Measurements from ENCODE around the gene RFNG. TPM values are rescaled to one million over a fixed set of nuclear protein-coding genes. Genes with fewer than 3 reads are reported as not detected.
A peak's percentile ranks its signal among the peaks of the same experiment; 100 is the strongest.

RFNG gene
- total and polyA plus RNA-seq, 10 of the 15 experiments (the other 5 are each of a cell fraction or from before 2014, with no cell fraction given): 0.10 to 19.6 (median 6.2) TPM

DNA sequence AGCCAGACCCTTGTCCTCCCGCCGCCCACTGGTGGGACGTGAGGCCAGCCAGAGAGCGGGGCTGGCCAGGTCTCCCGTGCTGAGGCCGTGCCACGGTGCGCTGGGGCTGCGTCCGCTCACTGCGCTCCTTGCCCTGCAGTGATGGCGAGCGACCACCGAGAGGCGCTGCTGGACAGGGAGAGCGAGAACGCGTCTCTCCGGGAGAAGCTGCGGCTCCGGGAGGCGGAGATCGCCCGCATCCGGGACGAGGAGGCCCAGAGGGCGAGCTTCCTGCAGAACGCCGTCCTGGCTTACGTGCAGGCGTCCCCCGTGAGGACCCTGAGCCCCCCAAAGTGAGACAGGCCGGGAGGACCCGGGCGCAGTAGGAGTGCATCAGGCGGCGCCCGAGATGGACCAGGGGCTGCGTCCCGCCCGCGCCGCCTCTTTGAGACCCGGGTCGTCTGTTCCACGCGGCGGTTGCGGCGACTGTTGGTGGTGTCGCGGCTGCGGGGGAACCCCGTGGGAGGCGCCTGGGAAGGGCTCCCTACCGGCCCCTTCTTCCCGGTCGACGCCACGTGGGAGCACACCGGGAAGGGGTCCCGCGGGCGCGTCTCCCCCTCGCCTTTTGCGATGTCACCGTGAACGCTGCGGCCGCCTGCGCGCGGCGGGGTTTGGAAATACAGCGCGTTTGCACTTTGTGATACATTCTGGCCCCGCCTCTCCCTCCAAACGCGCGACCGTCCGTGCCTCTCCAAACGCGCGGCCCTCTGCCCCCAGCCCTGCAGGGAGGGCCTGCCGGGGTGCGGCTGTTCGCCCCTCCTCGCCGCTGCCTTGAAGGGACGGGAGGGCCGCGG is 20.9 kb downstream of the RFNG start (continued):
- TF ChIP-seq, protein P1, sequence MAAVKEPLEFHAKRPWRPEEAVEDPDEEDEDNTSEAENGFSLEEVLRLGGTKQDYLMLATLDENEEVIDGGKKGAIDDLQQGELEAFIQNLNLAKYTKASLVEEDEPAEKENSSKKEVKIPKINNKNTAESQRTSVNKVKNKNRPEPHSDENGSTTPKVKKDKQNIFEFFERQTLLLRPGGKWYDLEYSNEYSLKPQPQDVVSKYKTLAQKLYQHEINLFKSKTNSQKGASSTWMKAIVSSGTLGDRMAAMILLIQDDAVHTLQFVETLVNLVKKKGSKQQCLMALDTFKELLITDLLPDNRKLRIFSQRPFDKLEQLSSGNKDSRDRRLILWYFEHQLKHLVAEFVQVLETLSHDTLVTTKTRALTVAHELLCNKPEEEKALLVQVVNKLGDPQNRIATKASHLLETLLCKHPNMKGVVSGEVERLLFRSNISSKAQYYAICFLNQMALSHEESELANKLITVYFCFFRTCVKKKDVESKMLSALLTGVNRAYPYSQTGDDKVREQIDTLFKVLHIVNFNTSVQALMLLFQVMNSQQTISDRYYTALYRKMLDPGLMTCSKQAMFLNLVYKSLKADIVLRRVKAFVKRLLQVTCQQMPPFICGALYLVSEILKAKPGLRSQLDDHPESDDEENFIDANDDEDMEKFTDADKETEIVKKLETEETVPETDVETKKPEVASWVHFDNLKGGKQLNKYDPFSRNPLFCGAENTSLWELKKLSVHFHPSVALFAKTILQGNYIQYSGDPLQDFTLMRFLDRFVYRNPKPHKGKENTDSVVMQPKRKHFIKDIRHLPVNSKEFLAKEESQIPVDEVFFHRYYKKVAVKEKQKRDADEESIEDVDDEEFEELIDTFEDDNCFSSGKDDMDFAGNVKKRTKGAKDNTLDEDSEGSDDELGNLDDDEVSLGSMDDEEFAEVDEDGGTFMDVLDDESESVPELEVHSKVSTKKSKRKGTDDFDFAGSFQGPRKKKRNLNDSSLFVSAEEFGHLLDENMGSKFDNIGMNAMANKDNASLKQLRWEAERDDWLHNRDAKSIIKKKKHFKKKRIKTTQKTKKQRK (IDR thresholded peaks at IDR 0.05; ENCODE audit: low read depth, low read length): no peak
- no peak for TF ChIP-seq POLR2AphosphoS5 (IDR thresholded peaks at IDR 0.05; ENCODE audit: low read length)
- TF ChIP-seq RAD21 (IDR thresholded peaks at IDR 0.05; ENCODE audit: insufficient read depth, low read depth, low read length): peak; percentile 94
- peak; percentile 91 for TF ChIP-seq SMC3 (IDR thresholded peaks at IDR 0.05; ENCODE audit: borderline replicate concordance, low read length)
- TF ChIP-seq CREM (IDR thresholded peaks at IDR 0.05; ENCODE audit: low read depth): no peak
- TF ChIP-seq RBBP5 (conservative IDR thresholded peaks at IDR 0.05): no peak
- no peak for TF ChIP-seq NFXL1 (IDR thresholded peaks at IDR 0.05; ENCODE audit: borderline replicate concordance)
- TF ChIP-seq, protein P2, sequence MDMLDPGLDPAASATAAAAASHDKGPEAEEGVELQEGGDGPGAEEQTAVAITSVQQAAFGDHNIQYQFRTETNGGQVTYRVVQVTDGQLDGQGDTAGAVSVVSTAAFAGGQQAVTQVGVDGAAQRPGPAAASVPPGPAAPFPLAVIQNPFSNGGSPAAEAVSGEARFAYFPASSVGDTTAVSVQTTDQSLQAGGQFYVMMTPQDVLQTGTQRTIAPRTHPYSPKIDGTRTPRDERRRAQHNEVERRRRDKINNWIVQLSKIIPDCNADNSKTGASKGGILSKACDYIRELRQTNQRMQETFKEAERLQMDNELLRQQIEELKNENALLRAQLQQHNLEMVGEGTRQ (IDR thresholded peaks at IDR 0.05; ENCODE audit: borderline replicate concordance, low read depth, low read length): no peak
- TF ChIP-seq PML (IDR thresholded peaks at IDR 0.05; ENCODE audit: low read length): no peak
- no peak for TF ChIP-seq NFIC (IDR thresholded peaks at IDR 0.05; ENCODE audit: low read depth, low read length)
- TF ChIP-seq CHD4 (IDR thresholded peaks at IDR 0.05): no peak
- TF ChIP-seq, protein P3, sequence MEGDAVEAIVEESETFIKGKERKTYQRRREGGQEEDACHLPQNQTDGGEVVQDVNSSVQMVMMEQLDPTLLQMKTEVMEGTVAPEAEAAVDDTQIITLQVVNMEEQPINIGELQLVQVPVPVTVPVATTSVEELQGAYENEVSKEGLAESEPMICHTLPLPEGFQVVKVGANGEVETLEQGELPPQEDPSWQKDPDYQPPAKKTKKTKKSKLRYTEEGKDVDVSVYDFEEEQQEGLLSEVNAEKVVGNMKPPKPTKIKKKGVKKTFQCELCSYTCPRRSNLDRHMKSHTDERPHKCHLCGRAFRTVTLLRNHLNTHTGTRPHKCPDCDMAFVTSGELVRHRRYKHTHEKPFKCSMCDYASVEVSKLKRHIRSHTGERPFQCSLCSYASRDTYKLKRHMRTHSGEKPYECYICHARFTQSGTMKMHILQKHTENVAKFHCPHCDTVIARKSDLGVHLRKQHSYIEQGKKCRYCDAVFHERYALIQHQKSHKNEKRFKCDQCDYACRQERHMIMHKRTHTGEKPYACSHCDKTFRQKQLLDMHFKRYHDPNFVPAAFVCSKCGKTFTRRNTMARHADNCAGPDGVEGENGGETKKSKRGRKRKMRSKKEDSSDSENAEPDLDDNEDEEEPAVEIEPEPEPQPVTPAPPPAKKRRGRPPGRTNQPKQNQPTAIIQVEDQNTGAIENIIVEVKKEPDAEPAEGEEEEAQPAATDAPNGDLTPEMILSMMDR (IDR thresholded peaks at IDR 0.05 in 2 of 3, conservative IDR thresholded peaks at IDR 0.05 in 1 of 3; ENCODE audit: control insufficient read depth in 2 of 3, extremely low read depth in 1 of 3, insufficient read depth in 1 of 3, low read depth in 3 of 3, low read length in 3 of 3): peak; percentile 77 to 95 (median 94); a peak in 5 of 6 replicates
- TF ChIP-seq RUNX3 (IDR thresholded peaks at IDR 0.05; ENCODE audit: low read length): peak; percentile 33
- peak; percentile 72; the same call in 1 of the 2 replicates for TF ChIP-seq SMARCA5 (IDR thresholded peaks at IDR 0.05)
- TF ChIP-seq CHD2 (IDR thresholded peaks at IDR 0.05; ENCODE audit: borderline replicate concordance, low read depth, low read length): 0 out of 2 replicates have a peak, but pooled peaks have one; percentile 15
- no peak for TF ChIP-seq CEBPB (IDR thresholded peaks at IDR 0.05; ENCODE audit: borderline replicate concordance in 1 of 2, low read depth in 2 of 2, low read length in 2 of 2)
- no peak for TF ChIP-seq IRF4 (IDR thresholded peaks at IDR 0.05; ENCODE audit: low read depth, low read length)
- no peak for TF ChIP-seq KAT2A (conservative IDR thresholded peaks at IDR 0.05; ENCODE audit: control insufficient read depth, low read depth, low read length)
- TF ChIP-seq EGR1 (IDR thresholded peaks at IDR 0.05; ENCODE audit: borderline replicate concordance in 1 of 2, low read depth in 2 of 2, low read length in 2 of 2): no peak
- no peak for TF ChIP-seq STAT3 (IDR thresholded peaks at IDR 0.05; ENCODE audit: low read depth, low read length)
- TF ChIP-seq, protein P4, sequence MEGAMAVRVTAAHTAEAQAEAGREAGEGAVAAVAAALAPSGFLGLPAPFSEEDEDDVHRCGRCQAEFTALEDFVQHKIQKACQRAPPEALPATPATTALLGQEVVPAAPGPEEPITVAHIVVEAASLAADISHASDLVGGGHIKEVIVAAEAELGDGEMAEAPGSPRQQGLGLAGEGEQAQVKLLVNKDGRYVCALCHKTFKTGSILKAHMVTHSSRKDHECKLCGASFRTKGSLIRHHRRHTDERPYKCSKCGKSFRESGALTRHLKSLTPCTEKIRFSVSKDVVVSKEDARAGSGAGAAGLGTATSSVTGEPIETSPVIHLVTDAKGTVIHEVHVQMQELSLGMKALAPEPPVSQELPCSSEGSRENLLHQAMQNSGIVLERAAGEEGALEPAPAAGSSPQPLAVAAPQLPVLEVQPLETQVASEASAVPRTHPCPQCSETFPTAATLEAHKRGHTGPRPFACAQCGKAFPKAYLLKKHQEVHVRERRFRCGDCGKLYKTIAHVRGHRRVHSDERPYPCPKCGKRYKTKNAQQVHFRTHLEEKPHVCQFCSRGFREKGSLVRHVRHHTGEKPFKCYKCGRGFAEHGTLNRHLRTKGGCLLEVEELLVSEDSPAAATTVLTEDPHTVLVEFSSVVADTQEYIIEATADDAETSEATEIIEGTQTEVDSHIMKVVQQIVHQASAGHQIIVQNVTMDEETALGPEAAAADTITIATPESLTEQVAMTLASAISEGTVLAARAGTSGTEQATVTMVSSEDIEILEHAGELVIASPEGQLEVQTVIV (IDR thresholded peaks at IDR 0.05; ENCODE audit: borderline replicate concordance, partially characterized antibody): no peak
- no peak for TF ChIP-seq SP1 (IDR thresholded peaks at IDR 0.05; ENCODE audit: low read depth, low read length)
